Measurements from ENCODE around the gene GRK7.

The GRK7 gene

DNA sequence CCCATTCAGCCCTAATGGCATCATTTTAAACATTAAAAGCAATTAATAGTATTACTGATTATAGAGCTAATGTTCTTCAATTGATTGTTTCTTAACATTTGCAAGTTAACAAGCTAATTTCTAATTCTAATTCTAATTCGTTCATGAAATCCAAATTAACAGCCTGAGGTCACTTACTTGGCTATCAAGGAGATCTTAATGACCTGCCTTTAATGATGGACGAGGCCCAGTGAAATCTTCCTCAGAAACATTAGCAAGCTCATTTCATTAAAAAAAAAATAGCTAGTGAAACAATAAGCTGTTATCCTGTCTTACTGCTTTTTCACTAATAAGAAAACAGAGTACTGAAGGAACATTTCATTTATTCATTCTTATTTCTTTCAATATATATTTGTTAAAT is 40.6 kb upstream of the GRK7 start:
- TF ChIP-seq EZH2phosphoT487 (conservative IDR thresholded peaks at IDR 0.05; ENCODE audit: low read length) (no peak), CTCF (IDR thresholded peaks at IDR 0.05; ENCODE audit: insufficient read depth, low read length, poor library complexity, severe bottlenecking) (no peak)
- Histone ChIP-seq H2AFZ (ENCODE audit: low read depth, low read length, severe bottlenecking) (no peak overlapping the region), H3F3A (ENCODE audit: insufficient read depth) (no peaks in the 10 kb centered on the region), H4K20me1 (ENCODE audit: low read depth, low read length) (no peaks in the 10 kb centered on the region), H3K9ac (ENCODE audit: low read length) (no peak overlapping the region), H3K27ac (ENCODE audit: low read depth, low read length) (no peak overlapping the region), H3K79me2 (ENCODE audit: insufficient read depth, low read length) (no peaks in the 10 kb centered on the region), H3K9me2 (replicated peaks; ENCODE audit: insufficient read depth, low read length) (no peaks in the 10 kb centered on the region), H3K36me3 (ENCODE audit: low read length) (no peaks in the 10 kb centered on the region), H3K9me3 (ENCODE audit: insufficient read depth, low read length) (no peaks in the 10 kb centered on the region), H3K27me3 (ENCODE audit: low read length) (no peaks in the 10 kb centered on the region), H3K4me3 (ENCODE audit: insufficient read depth, low read length, poor library complexity, severe bottlenecking) (no peak overlapping the region), H3K4me2 (ENCODE audit: low read depth, low read length, poor library complexity, severe bottlenecking) (no peak overlapping the region)

DNA sequence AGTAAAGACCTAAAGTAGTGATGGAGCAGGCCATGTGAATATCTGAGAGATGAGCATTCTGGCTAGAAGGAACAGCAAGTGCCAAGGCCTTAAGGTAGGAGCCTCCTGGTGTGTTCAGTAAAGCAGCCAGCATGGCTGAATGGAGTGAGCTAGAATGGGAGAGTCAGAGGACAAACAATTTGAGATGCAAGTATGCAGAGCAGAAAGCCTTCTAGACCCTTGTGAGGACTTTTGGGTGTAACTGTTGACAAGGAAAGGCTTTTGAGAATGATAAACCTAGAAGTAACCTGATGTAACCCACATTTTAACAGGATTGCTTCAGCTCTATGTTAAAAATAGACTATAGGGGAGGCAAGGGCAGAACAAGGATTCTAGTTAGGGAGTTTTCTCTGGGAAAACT is 40.0 kb upstream of the GRK7 start:
- Histone ChIP-seq H3K27me3 (ENCODE audit: low read length) (no peaks in the 10 kb centered on the region), H4K20me1 (ENCODE audit: low read depth, low read length) (no peaks in the 10 kb centered on the region), H3F3A (ENCODE audit: insufficient read depth) (no peaks in the 10 kb centered on the region), H3K9me2 (replicated peaks; ENCODE audit: insufficient read depth, low read length) (no peaks in the 10 kb centered on the region), H3K79me2 (ENCODE audit: insufficient read depth, low read length) (no peaks in the 10 kb centered on the region), H3K27ac (ENCODE audit: low read depth, low read length) (no peak overlapping the region), H3K9me3 (ENCODE audit: insufficient read depth, low read length) (no peaks in the 10 kb centered on the region), H3K4me2 (ENCODE audit: low read depth, low read length, poor library complexity, severe bottlenecking) (no peak overlapping the region), H3K36me3 (ENCODE audit: low read length) (no peaks in the 10 kb centered on the region), H3K9ac (ENCODE audit: low read length) (no peak overlapping the region), H3K4me3 (ENCODE audit: insufficient read depth, low read length, poor library complexity, severe bottlenecking) (no peak overlapping the region), H2AFZ (ENCODE audit: low read depth, low read length, severe bottlenecking) (no peak overlapping the region)
- TF ChIP-seq CTCF (IDR thresholded peaks at IDR 0.05; ENCODE audit: insufficient read depth, low read length, poor library complexity, severe bottlenecking) = no peak
- no peak for TF ChIP-seq EZH2phosphoT487 (conservative IDR thresholded peaks at IDR 0.05; ENCODE audit: low read length)

- Histone ChIP-seq H3K4me2 (ENCODE audit: low read depth, low read length, poor library complexity, severe bottlenecking) (no peak overlapping the region), H2AFZ (ENCODE audit: low read depth, low read length, severe bottlenecking) (no peak overlapping the region), H3K79me2 (ENCODE audit: insufficient read depth, low read length) (no peaks in the 10 kb centered on the region), H3K36me3 (ENCODE audit: low read length) (no peaks in the 10 kb centered on the region), H3K27ac (ENCODE audit: low read depth, low read length) (no peak overlapping the region), H4K20me1 (ENCODE audit: low read depth, low read length) (no peaks in the 10 kb centered on the region), H3K9me3 (ENCODE audit: insufficient read depth, low read length) (no peaks in the 10 kb centered on the region), H3K9me2 (replicated peaks; ENCODE audit: insufficient read depth, low read length) (no peaks in the 10 kb centered on the region), H3K4me3 (ENCODE audit: insufficient read depth, low read length, poor library complexity, severe bottlenecking) (no peak overlapping the region), H3K9ac (ENCODE audit: low read length) (no peak overlapping the region), H3K27me3 (ENCODE audit: low read length) (no peaks in the 10 kb centered on the region), H3F3A (ENCODE audit: insufficient read depth) (no peaks in the 10 kb centered on the region)
- TF ChIP-seq EZH2phosphoT487 (conservative IDR thresholded peaks at IDR 0.05; ENCODE audit: low read length) = no peak
- no peak for TF ChIP-seq CTCF (IDR thresholded peaks at IDR 0.05; ENCODE audit: insufficient read depth, low read length, poor library complexity, severe bottlenecking)
Observed at GRCh38 chr3:141724186-141724585, 39.0 kb upstream of the GRK7 start.

DNA sequence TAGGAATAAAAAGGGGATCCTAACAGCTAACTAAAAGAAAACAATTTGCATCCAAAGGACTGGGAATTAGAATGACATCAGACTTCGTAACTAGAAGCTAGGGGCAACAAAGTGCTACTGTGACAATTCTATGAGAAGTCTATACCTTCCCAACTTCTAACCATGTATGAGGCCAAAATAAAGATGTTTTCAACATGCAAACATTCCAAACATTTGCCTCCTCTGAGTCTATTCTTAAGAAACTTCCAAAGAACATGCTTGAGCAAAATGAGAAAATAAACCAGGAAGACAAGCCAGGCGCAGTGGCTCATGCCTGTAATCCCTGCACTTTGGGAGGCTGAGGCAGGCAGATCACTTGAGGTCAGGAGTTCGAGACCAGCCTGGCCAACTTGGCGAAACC is 38.2 kb upstream of the GRK7 start:
- Histone ChIP-seq H3K9me3 (ENCODE audit: insufficient read depth, low read length) (no peaks in the 10 kb centered on the region), H3K9me2 (replicated peaks; ENCODE audit: insufficient read depth, low read length) (no peaks in the 10 kb centered on the region), H3K4me3 (ENCODE audit: insufficient read depth, low read length, poor library complexity, severe bottlenecking) (no peak overlapping the region), H2AFZ (ENCODE audit: low read depth, low read length, severe bottlenecking) (no peak overlapping the region), H3F3A (ENCODE audit: insufficient read depth) (no peaks in the 10 kb centered on the region), H3K36me3 (ENCODE audit: low read length) (no peaks in the 10 kb centered on the region), H3K9ac (ENCODE audit: low read length) (no peak overlapping the region), H3K27me3 (ENCODE audit: low read length) (no peaks in the 10 kb centered on the region), H3K79me2 (ENCODE audit: insufficient read depth, low read length) (no peaks in the 10 kb centered on the region), H3K4me2 (ENCODE audit: low read depth, low read length, poor library complexity, severe bottlenecking) (no peak overlapping the region), H4K20me1 (ENCODE audit: low read depth, low read length) (no peaks in the 10 kb centered on the region), H3K27ac (ENCODE audit: low read depth, low read length) (no peak overlapping the region)
- TF ChIP-seq CTCF (IDR thresholded peaks at IDR 0.05; ENCODE audit: insufficient read depth, low read length, poor library complexity, severe bottlenecking) (no peak), EZH2phosphoT487 (conservative IDR thresholded peaks at IDR 0.05; ENCODE audit: low read length) (no peak)

Measured in SU-DHL-6 (cell line).